ENCODE measurements around the gene TRIM5. TPM values are rescaled to one million over a fixed set of nuclear protein-coding genes. Genes with fewer than 3 reads are reported as not detected.

The TRIM5 gene
- total and polyA plus RNA-seq, 2 experiments from 2014 or later = 20.8 to 21.0 TPM

DNA sequence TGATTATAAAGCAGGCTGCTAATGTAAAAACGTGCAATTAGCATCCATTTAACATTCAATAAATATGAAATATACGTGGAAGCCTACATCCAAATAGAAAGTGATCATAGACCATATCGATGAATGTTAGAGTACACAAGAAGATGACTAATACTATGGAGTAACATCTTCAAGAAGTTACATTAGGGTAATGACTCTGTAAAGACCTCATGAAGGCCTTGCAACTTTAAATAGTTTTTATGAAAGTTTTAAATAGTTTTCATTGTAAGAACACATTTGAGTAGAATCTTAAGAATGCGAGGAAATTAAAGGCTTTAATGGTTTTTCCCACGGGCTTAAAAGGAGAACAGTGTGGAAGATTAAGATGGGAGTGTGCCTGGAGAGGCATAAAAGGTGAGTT lies 58.7 kb downstream of the TRIM5 start (continued):
- TF ChIP-seq, protein P1, sequence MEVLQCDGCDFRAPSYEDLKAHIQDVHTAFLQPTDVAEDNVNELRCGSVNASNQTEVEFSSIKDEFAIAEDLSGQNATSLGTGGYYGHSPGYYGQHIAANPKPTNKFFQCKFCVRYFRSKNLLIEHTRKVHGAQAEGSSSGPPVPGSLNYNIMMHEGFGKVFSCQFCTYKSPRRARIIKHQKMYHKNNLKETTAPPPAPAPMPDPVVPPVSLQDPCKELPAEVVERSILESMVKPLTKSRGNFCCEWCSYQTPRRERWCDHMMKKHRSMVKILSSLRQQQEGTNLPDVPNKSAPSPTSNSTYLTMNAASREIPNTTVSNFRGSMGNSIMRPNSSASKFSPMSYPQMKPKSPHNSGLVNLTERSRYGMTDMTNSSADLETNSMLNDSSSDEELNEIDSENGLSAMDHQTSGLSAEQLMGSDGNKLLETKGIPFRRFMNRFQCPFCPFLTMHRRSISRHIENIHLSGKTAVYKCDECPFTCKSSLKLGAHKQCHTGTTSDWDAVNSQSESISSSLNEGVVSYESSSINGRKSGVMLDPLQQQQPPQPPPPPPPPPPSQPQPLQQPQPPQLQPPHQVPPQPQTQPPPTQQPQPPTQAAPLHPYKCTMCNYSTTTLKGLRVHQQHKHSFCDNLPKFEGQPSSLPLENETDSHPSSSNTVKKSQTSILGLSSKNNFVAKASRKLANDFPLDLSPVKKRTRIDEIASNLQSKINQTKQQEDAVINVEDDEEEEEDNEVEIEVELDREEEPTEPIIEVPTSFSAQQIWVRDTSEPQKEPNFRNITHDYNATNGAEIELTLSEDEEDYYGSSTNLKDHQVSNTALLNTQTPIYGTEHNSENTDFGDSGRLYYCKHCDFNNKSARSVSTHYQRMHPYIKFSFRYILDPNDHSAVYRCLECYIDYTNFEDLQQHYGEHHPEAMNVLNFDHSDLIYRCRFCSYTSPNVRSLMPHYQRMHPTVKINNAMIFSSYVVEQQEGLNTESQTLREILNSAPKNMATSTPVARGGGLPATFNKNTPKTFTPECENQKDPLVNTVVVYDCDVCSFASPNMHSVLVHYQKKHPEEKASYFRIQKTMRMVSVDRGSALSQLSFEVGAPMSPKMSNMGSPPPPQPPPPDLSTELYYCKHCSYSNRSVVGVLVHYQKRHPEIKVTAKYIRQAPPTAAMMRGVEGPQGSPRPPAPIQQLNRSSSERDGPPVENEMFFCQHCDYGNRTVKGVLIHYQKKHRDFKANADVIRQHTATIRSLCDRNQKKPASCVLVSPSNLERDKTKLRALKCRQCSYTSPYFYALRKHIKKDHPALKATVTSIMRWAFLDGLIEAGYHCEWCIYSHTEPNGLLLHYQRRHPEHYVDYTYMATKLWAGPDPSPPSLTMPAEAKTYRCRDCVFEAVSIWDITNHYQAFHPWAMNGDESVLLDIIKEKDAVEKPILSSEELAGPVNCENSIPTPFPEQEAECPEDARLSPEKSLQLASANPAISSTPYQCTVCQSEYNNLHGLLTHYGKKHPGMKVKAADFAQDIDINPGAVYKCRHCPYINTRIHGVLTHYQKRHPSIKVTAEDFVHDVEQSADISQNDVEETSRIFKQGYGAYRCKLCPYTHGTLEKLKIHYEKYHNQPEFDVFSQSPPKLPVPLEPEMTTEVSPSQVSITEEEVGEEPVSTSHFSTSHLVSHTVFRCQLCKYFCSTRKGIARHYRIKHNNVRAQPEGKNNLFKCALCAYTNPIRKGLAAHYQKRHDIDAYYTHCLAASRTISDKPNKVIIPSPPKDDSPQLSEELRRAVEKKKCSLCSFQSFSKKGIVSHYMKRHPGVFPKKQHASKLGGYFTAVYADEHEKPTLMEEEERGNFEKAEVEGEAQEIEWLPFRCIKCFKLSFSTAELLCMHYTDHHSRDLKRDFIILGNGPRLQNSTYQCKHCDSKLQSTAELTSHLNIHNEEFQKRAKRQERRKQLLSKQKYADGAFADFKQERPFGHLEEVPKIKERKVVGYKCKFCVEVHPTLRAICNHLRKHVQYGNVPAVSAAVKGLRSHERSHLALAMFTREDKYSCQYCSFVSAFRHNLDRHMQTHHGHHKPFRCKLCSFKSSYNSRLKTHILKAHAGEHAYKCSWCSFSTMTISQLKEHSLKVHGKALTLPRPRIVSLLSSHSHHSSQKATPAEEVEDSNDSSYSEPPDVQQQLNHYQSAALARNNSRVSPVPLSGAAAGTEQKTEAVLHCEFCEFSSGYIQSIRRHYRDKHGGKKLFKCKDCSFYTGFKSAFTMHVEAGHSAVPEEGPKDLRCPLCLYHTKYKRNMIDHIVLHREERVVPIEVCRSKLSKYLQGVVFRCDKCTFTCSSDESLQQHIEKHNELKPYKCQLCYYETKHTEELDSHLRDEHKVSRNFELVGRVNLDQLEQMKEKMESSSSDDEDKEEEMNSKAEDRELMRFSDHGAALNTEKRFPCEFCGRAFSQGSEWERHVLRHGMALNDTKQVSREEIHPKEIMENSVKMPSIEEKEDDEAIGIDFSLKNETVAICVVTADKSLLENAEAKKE (CRISPR knock-in tag; IDR thresholded peaks at IDR 0.05) = no peak
- no peak for TF ChIP-seq STAT1 (IDR thresholded peaks at IDR 0.05; ENCODE audit: unreplicated experiment)
- TF ChIP-seq EZH2phosphoT487 (IDR thresholded peaks at IDR 0.05; ENCODE audit: unreplicated experiment) = no peak
- TF ChIP-seq POLR2AphosphoS5 (IDR thresholded peaks at IDR 0.05; ENCODE audit: low read depth) = no peak
- no peak for TF ChIP-seq ZNF114 (CRISPR knock-in tag; IDR thresholded peaks at IDR 0.05)
- no peak for TF ChIP-seq JUNB (IDR thresholded peaks at IDR 0.05; ENCODE audit: unreplicated experiment)
- TF ChIP-seq, protein P2, sequence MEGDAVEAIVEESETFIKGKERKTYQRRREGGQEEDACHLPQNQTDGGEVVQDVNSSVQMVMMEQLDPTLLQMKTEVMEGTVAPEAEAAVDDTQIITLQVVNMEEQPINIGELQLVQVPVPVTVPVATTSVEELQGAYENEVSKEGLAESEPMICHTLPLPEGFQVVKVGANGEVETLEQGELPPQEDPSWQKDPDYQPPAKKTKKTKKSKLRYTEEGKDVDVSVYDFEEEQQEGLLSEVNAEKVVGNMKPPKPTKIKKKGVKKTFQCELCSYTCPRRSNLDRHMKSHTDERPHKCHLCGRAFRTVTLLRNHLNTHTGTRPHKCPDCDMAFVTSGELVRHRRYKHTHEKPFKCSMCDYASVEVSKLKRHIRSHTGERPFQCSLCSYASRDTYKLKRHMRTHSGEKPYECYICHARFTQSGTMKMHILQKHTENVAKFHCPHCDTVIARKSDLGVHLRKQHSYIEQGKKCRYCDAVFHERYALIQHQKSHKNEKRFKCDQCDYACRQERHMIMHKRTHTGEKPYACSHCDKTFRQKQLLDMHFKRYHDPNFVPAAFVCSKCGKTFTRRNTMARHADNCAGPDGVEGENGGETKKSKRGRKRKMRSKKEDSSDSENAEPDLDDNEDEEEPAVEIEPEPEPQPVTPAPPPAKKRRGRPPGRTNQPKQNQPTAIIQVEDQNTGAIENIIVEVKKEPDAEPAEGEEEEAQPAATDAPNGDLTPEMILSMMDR (conservative IDR thresholded peaks at IDR 0.05; ENCODE audit: low read depth in 2 of 2) = no peak
- no peak for TF ChIP-seq EZH2 (IDR thresholded peaks at IDR 0.05; ENCODE audit: low read depth, unreplicated experiment)
- TF ChIP-seq ZNF331 (CRISPR knock-in tag; IDR thresholded peaks at IDR 0.05; ENCODE audit: low read depth) = no peak
- TF ChIP-seq NANOG (IDR thresholded peaks at IDR 0.05; ENCODE audit: borderline replicate concordance) = no peak
